Measurements from ENCODE around the gene MIB1.

MIB1 gene

DNA sequence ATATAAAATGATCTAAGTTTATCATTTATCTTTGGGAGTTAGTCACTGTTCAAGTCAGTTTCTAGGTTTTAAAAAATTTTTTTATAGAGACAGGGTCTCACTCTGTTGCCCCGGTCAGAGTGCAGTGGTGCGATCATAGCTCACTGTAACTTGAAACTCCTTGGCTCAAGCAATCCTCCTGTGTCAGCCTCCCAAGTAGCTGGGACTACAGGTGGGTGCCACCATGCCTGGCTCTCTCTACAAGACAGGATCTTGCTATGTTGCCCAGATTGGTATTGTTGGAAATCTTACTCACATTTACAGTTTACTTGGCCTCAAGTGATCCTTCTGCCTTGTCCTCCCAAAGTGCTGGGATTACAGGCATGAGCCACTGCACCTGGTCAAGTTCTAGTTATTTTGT, 74.5 kb downstream of the MIB1 start:
- no peak for DNase-seq (ENCODE audit: low read depth in 2 of 2)

DNA sequence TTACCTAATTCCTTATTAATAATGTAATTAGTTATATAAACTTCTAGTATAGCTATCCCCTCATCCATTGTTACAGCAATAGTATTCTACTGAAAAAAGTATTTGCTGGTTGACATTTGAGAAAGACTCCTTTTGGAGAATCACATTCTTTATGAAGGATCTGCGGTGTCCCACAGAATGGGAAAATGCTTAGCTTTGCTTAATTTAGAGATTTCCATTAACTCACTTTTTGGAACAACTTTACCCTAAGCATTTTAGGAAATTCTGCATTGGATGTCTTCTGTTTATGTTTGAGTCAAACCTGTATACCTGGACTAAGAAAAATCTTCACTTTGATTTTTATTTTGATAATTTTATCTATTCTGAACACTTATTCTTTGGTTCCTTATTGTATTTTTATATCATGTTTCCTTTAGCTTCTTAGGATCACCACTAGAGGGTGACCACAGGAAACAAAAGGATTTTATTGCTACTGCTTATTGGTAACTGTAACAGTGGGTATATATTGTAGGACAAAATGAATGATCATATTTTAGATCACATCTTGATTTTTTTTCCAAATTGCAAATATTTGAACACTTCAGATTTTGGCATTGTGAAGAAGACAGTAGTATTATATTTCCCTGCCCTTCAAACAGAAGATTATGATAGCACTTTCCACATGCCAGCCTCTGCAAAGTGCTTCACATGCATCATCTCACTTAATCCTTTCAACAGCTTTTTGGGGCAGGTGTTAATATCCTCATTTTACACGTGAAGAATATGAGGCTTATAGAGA, 79.6 kb downstream of the MIB1 start:
- DNase-seq (ENCODE audit: low read depth in 2 of 2): no peak

DNA sequence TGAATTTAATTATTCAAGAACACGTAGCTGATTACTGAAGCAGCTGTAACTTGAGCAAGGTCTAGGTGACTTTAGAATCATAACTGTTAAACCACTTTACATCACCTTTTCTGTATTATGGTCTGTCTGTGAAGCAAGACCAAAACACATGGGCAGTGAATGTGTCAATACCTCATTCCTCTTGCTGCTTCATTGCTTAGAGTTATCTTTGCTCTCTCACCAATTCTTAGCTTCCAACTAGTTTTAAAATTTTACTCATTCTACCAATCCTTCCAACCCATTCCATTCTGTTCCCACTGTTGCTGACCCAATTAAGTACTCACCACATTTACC, 80.2 kb downstream of the MIB1 start:
- DNase-seq (ENCODE audit: low read depth in 2 of 2): no peak

DNA sequence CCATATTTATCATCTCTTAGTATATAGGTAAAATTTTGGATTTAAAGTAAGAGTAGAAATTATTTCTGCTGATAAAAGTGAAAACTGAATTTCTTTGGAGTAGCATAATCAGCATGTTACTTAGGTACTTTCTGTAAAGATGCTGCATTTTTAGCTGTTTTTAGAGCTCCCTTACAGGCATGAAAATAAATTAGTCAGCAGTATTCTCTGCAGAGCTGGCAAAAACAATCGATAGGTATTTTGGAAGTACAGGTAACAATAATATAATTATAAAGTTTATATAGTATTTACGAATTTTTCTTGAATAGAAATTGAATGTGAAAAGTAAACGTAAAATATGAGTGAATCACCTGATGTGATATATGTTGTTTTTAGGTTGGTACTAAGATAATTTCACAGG, 83.3 kb downstream of the MIB1 start:
- DNase-seq (ENCODE audit: low read depth in 2 of 2): no peak

DNA sequence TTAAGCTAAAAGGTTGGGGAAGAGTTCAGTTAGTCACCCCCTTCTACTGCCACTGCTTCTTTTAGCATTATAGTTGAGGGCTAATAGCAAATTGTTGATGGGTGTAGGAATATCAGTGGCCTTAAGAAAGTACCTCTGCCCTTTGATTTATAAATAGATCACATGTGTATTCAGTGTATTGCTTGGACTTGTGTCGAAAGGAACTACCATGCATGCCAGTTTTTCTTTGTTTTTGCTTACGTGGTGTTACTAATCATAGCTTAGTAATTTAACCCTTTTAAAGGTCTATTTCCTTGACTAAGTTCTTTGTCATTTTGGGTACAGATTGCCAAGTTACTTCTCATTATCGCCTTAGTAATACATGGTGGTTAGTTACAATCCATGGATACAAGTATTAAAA, 85.6 kb downstream of the MIB1 start:
- no peak for DNase-seq (ENCODE audit: low read depth in 2 of 2)

DNA sequence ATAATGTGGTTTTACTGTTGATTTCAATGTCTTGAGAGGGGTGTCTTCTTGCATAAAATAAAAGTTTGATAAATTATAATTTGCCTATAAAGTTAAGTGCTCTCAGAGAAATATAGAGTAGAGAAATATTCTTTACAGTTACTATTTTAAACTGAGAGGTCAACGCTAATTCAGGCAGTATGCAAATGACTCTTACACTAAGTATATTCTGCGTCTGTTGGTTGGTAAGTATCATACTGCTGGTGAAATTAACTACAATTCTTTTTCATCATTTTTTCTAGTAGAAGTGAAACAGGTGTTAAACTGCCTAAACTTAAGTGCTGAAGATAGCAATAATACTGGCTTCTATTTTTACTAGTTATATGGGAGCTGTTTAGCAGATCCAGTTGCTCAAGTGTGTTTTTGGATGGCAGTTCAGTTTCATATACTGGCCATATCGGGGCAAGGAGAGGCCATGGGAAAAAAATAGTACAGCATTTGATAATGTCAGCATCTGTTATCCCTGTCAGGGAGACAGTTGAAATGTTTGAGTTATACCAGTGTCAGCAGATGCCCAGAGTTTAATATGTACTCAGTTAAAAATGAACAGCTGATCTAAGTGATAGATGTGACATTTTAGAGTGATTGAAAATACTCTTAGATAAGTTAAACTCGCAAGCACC, 86.2 kb downstream of the MIB1 start:
- no peak for DNase-seq (ENCODE audit: low read depth in 2 of 2)

DNA sequence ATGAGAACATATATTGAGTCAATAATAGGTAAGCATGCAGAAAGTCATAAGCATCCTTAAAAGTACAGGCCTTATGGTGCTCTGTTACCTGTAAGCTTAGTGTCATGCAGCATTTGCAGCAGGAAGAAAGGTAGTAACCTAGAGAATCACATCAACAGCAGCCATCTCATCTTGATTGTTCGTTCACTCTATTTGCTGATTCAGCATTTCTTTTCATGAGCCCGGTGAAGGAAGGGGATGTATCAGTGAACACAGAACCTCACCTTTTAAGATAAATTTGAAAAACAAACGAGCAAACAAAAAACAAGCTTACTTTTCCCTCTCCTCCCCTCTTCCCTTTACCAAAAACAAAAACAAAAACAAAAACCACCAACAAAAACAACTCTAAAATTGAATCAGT, 89.9 kb downstream of the MIB1 start:
- DNase-seq (ENCODE audit: low read depth in 2 of 2): no peak

DNA sequence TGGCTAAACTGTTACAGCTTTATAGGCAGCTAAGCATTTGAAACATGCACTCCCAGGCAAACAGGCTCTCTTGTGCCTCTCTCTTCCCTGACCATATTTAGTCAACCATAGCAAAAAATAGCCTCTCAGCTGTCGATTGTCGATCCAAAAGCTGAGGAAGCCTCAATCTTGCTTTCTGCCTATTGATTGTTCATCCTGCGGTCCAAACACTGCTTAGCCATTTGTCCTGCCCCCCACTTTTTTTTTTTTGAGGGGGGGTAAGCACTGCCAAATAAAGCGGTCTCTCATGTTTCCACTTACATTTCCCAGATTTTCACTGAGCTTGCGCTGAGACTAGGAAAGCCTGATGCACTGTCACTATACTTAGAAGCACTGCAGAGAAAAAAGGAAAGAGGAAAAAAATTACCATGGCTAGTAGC, 90.8 kb downstream of the MIB1 start:
- DNase-seq (ENCODE audit: low read depth in 2 of 2): no peak

DNA sequence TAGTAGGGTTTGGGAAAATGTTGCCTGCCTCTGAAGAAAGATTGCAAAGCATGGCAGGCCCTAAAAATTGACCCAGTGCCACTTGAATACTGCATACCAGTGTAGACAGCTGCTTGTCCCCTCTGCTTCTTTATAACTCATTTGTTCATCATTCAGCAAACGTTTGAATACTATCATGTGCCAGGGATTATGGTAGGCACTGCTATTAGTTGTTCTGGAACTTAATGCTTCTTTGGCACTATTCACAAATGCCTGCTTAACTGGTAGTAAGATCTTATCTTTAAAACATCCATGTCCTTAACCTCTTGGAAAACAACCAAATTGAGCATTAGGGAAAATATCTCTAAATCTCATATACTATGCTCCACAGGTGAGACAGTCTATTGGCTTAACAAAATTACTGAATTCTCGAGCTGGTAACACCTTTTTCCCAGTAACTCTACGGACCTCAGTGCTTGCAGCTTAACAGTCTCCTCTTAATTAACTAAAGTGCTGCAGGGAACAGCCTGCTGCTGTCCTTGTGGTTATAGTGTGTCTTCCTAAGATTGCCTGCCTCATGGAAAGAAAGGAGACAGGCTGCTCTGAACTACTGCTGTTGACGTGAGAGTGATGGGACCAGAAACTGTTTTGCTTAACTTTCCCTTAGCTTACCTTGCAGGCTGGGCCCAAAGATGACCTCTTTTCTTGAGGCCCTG, 93.2 kb downstream of the MIB1 start:
- no peak for DNase-seq (ENCODE audit: low read depth in 2 of 2)

DNA sequence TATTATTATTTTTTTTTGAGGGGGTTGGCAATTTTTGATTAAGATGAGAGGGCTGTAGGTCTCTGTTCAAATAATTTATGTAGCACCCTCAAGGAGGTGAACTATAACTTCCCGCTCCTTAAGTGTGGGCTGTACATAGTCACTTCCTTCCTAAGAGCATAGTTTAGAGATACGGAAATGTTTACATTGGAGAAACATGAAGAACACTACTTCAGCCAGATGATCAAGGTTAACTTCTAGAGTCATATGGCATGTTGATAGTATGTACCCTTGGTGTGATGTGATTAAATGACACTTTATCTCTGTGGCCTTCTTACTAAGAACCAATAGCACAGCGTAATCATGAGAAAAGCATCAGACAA, 93.7 kb downstream of the MIB1 start:
- DNase-seq (ENCODE audit: low read depth in 2 of 2): no peak

DNA sequence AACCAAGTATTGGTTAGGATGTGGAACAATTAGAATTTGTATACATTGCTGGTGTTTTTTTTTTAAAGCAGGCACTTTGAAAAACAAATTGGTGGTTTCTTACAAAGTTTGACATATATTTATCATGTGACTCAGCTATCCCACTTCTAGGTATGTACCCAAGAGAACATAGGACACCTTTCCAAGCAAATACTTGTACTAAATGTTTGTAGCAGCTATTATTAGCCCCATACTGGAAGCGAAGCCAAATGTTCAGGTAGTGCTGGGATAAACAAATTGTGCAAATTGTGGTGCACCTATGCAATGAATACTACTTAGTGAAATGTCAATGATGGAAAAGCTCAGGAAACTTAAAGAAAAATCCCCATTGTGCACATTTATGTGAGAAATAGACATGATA, 101.0 kb downstream of the MIB1 start:
- DNase-seq (ENCODE audit: low read depth in 2 of 2): no peak

DNA sequence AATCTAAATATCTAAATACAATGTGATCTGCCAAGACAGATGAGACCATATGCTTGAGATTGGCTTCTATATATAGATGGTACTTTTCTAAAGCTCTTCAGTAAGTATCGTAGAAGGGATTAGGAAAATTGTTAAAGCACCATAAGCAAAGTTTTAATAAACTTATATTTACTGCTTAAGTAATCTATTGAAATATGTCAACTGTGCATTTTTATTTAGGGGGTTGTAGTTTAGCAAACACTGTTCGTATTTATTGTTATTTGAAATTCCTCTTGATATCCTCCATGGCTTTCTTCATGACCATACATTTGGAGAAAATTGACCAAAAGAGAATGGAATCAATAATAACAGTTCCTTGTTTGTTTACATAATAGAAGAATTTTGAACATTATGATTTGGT, 102.7 kb downstream of the MIB1 start:
- no peak for DNase-seq (ENCODE audit: low read depth in 2 of 2)

DNA sequence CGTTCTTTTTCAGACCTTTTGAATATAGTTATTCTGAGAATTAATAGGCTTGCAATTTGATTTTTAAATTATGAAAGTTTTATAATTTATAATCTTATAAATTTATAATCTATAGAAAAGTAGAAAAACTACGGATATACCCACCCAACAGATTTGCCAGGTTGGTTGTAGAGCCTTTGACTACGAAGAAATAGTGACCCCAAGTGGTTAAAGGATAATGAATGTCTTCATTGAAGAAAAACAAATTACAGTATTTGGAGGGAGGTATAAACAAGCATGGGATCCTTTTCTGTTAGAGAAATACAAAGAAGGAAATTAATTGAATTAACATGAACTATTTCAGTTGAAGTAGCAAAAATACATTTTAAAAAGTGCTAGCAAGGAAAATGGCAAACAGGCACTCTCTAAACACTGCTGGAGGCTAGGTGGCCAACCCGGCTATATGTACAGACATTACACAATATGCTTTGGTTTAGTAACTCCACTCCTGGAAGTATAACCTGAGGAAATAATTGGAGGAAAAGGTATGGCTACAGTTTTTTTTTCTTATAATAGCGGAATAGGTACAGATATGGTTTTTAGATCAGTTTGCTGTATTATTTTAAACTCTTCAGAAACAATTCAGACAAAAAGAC, 110.9 kb downstream of the MIB1 start:
- no peak for DNase-seq (ENCODE audit: low read depth in 2 of 2)

DNA sequence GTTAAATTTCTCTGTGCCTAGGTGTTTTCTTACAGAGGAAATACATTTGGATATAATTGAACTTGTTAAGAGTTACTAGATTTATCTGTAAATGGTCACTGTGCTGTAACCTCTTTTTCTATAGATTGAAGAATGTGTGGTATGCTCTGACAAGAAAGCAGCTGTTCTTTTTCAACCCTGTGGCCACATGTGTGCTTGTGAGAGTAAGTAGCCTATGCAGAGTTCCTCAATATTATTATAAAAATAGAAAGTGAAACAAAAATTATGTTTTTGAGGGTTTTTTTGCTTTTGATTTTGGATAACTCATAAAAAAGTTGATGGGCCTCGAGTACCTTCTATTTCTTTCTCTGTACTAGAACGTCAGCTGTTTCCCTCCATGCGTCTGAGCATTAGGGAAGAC, 112.4 kb downstream of the MIB1 start:
- DNase-seq (ENCODE audit: low read depth in 2 of 2): no peak

DNA sequence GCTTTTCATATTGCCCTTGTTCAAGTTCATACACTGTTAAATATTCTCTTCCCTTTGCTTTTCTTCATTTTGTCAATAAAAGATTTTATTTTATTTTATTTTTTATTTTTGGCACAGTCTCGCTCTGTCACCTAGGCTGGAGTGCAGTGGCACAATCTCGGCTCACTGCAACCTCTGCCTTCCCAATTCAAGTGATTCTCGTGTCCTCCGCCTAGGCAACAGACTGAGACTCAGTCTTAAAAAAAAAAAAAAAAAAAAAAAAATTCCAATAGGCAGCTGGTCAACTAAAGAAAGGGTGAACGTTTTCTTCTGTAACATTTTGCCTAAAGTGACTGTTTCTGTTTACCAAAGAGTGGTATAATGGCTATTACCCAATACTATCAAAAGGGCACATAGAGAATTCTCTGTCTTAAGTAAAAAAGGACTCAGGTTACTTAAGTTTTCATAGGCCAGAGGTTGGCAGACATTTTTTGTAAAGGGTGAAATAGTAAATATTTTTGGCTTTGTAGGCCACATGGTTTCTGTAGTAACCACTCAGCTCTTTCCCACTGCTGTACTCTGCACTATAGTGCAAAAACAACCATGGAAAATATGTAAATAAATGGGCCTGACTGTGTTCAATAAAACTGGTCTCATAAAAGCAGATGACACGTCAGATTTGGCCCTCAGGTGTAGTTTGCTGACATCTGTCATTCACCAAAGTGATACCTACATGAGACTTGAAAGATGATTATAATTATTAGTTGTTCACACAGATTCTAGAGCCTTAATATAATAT, 113.4 kb downstream of the MIB1 start:
- DNase-seq (ENCODE audit: low read depth in 2 of 2): no peak

DNA sequence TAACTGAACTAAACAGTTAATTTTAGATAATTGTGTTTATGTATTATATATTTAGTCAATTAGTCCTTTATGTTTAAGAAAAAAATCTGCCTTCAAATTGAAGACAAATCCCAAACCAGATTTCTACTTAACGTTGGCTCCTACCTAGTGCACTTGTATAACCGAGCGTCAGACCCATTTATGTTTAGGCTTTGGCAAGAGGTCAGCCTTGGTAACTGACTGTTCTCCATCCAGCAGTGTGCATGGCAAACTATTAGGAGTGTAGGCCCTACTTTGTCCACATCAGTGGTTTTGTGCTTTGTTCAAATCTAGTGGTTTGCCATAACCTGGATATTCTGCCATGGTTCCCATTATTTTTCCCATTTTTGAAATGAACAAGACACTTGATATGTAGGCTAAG, 114.8 kb downstream of the MIB1 start:
- DNase-seq (ENCODE audit: low read depth in 2 of 2): no peak

DNA sequence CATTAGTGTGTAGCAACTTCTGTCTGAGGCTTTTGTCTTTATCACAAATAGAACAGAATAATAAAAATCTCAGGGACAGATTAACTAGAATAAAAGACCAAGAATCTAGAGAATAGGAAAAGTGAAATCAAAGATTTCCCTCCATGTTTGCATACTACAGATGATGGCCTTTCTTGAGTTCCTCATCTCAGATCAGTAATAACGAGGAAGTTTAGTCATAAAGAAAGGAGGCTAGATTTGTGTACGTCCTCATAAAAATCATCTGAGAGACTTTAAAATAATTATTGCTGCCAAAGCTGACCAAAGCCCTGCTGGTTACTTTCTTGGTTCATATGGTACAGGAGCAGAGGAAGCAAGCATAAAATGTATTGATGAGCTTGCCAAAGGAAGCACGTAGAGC, 117.3 kb downstream of the MIB1 start:
- DNase-seq (ENCODE audit: low read depth in 2 of 2): no peak

DNA sequence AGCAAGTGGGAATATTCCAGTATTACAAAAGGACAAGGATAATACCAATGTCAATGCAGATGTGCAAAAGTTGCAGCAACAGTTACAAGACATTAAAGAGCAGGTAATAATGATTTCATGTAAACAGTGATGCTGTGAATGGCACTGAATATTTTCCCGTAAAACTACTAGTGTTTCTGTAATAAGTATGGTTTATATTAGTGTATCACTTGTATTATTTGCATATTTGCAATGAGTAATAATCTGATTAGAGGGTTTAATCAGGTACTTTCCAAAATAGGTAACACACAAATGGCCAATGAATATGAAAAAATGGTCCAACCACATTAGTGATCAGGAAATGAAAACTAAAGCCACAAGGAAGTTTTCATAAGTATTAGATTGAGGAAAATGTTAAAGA, 118.0 kb downstream of the MIB1 start:
- DNase-seq (ENCODE audit: low read depth in 2 of 2): no peak

DNA sequence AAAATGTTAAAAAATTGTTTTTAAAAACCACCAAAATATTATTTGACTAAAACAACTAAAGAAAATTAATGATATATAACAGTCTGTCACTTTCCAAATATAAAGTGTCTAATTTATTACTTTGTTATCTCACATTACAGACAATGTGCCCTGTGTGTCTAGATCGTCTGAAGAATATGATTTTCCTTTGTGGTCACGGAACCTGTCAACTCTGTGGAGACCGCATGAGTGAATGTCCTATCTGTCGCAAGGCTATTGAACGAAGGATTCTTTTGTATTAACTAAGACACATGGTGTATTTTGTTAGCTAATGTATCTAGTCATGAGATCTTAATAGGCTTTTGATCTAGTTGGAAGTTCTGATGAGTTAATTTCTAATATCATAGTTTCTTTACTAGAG, 123.8 kb downstream of the MIB1 start:
- DNase-seq (ENCODE audit: low read depth in 2 of 2): no peak

DNA sequence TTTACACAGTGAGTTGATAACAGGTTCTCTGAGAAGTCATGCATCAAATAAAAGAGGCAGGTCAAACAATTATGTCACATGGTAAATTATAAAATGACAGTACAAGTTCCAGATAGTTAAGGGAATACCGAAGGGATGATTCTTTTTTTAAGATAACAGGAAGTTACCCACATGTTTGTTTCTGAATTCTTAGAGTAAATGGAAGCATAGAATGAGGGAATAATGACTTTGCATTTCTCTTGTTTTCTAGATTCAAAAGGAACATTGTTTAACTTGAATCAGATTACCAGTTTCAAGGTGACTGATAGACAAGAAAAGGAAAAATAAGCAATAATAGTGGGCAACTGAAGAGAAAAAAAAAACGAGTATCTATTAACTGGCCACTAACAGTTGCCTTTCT, 124.5 kb downstream of the MIB1 start:
- DNase-seq (ENCODE audit: low read depth in 2 of 2): no peak

DNA sequence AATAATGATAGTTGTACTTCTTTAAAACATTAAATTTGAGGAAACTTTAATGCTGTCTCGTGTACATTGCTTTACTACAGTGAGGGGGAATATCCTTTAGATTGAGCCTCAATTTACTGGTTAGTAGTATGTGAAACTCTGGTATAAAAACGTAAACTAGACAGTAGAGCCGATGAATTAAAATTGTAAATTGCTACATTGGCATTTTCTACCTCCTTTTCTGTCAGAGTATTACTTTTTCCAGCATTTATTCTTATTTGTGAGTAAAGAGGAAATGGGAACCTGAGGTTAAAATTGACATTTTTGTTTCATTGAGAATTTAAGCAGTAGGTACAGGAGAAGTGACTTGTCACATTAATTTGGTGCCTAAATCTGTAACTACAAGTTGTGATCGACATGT, 128.2 kb downstream of the MIB1 start:
- no peak for DNase-seq (ENCODE audit: low read depth in 2 of 2)

DNA sequence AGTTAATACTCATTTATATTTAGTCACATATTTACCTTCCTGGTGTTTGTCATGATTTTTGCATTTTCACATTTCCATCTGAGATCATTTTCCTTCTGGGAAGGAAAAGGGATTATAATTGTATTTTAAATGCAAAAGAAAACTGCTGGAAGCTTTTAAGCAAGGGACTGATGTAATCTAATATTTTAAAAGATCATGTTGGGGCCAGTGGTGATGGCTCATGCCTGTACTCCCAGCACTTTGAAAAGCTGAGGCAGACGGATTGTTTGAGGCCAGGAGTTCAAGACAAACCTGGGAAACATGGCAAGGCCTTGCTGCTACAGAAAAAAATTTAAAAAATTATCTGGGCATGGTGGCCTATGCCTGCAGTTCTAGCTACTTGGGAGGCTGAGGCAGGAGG, 149.0 kb downstream of the MIB1 start:
- DNase-seq (ENCODE audit: low read depth in 2 of 2): no peak
